ENCODE results near the gene PROS1.

- TF ChIP-seq CTCF (IDR thresholded peaks at IDR 0.05; ENCODE audit: low read length), result peak; percentile 90
- TF ChIP-seq EZH2 (IDR thresholded peaks at IDR 0.05; ENCODE audit: borderline replicate concordance, low read length), result no peak
Observed at GRCh38 chr3:94004301-94004910, 30.7 kb upstream of the PROS1 start.
